ENCODE measurements around the gene WFIKKN1.
A peak's percentile ranks its signal among the peaks of the same experiment; 100 is the strongest.

Gene WFIKKN1

GRCh38 chr16:625117-625976, 5.4 kb upstream of the WFIKKN1 start:
- no peak for DNase-seq (ENCODE audit: low spot score)

DNA sequence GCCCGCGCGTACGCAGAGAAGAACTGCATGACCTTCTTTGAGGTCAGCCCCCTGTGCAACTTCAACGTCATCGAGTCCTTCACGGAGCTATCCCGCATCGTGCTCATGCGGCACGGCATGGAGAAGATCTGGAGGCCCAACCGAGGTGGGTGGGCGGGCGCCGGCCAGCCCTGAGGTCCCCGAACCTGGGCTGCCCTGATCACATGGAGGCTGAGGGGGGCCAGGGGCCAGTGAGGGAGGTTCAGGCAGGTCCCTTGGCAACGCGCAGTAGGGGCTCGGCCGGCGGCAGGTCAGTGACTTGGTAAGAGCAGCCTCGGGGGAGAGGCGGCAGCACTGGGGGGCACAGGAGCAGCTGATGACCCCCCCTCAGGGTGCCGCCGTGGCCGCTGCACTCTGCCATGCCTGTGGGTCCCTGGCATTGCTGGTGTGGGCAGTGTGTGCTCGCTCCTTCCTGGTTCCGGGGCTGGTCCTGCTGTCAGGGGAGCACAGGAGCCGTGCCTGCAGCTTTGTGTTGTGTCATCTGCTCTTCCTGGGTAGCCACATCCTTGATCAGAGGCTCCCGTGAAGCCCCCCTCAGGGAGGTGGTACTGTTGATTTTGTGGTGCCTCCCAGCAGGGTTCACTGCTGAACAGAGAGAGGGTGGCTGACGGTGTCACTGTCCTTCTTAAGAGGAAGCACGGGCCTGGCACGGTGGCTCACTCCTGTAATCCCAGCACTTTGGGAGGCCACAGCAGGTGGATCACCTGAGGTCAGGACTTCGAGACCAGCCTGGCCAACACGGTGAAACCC, 4.6 kb upstream of the WFIKKN1 start:
- no peak for DNase-seq (ENCODE audit: low spot score)

DNA sequence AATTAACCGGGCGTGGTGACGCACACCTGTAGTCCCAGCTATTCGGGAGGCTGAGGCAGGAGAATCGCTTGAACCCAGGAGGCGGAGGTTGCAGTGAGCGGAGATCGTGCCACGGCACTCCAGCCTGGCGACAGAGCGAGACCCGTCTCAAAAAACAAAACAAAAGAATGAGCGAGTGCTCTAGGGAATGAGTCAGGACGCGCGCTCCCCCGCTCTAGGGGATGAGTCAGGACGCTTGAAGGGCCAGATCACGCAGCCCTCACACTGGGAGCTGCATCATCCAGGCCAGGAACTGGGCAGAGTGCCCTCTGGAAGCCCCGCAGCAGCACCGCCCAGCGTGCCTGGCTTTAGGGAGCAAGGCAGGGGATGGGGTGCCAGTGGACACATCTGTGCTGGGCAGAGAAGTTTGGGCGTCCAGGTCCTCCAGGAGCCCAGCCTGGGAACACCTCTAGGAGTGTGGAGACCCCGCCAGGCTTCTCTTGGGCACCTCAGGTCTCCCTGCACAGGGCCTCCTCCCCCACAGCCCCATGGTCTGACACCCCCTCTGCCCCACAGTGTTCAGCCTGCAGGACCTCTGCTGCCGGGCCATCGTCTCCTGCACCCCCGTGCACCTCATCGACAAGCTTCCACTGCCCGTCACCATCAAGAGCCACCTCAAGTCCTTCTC, 3.9 kb upstream of the WFIKKN1 start:
- no peak for DNase-seq (ENCODE audit: low spot score)

DNA sequence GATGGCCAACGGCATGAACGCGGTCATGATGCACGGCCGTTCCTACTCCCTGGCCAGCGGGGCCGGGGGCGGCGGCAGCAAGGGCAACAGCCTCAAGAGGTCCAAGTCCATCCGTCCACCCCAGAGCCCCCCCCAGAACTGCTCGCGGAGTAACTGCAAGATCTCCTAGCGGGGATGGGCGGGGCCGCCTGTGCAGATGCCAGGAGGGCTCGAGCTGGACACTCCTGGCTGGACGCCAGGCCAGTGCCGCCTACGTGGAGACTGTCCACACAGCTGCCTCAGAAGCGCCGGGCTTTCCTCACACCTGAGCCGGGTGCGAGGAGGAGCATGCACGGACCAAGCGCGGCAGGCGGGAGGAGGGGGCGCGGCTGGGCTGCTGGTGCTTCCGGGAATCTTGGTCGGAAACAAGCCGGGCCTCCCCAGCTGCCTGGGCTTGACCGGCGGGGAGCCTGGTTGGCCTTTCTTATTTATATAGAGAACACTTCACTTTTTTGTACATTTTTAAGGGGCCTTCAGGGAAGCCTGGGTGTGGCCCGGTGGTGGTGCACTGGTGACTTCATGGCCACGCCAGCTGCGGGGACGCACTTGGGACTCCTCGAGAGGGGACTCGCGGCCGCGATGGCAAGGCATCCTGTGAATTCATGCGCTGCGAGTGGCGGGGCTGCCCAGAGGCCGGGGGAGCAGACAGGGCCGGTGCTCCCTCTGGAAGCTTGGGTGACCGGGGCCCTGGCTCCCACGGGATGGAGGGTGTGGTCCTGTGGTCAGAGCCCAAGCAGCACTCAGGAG, 3.1 kb upstream of the WFIKKN1 start:
- no peak for DNase-seq (ENCODE audit: low spot score)

DNA sequence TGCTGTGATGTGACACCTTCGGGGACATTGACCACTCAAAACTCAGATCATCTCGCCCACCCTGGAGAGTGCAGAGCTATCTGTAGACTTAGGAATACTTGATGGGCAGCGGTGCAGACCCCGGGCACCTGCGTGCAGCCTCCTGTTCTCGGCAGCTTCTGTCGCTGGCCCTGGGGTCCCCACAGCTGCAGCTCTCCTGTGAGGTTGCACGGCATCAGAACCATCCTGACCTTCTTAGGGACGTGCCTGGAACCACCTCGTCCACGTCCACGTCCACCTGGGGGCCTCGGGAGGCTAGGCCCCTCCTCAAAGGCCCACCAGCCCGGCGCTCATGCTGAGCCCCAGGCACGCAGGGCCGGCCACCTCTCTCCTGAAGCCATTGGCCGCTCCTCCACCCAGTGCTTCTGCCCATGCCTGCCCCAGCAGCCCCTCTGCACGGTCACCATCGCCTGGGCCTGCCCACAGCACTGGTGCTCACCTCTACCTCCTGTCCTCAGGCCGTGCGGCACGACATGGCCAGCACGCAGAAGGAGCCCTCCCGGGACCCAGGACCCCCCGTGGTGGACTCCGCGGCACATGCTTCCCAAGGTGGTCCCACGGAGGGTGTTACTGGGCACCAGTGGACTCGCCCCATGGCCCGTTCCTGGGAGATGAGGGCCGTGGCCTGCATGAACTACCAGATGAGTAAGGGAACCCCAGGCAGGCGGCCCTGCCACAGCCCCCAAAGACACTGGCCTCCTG, 2.3 kb upstream of the WFIKKN1 start:
- DNase-seq (ENCODE audit: low spot score), result no peak

DNA sequence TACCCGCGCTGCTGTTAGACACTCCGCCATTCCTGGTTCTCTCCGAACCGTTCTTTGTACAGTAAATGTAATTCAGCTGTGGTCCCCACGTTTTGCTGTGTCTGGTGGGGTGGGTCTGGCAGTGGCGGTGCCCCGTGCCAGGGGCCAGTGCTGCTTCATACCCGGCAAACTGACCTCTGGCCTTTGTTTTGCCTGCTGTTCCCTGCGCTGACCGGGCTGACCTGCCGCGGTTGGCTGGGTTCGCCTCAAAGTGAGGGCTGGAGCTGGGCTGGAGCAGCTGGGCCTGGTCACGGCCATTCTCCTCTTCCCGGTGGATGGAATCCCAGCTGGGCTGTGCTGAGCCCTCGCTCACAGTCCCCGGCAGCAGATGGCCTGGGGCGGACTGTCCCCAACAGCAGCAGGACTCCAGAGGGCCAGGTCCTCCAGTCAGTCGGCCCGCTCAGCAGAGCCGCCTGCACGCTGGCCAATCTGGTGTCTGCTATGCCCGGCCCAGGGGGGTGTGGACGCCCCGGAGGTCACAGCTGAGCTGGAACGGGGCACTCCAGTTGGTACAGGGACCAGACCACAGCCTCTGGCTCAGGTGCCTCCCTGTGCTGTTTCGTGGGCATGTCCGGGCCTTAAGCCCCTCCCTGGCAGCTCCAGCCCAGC, 1.5 kb upstream of the WFIKKN1 start:
- DNase-seq (ENCODE audit: low spot score), result no peak

DNA sequence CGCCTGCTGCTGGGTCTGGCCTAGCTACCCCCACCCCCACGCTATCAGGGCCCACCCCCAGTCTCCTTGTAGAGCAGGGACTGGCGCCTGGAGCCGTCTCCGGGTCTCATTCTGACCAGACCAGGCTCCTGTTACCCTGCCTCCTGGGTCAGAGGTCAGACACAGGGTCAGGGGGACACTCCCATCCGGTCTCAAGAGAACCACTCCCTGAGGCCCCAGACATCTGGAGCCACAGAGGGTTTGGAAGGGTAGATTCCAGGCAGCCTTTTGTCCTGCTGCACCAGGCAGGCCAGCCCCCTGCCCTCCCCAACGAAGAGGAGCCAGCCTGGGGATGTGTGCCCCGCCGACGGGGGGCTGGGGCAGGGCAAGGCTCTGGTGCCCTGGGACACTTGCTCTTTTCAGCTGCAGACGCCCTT, 944 bp upstream of the WFIKKN1 start:
- no peak for DNase-seq (ENCODE audit: low spot score)

- no peak for DNase-seq (ENCODE audit: low spot score)
Measured at GRCh38 chr16:630249-630814, 453 bp upstream of the WFIKKN1 start.

- no peak for DNase-seq (ENCODE audit: low spot score)
Measured at GRCh38 chr16:631808-632358, 1.1 kb downstream of the WFIKKN1 start.

DNA sequence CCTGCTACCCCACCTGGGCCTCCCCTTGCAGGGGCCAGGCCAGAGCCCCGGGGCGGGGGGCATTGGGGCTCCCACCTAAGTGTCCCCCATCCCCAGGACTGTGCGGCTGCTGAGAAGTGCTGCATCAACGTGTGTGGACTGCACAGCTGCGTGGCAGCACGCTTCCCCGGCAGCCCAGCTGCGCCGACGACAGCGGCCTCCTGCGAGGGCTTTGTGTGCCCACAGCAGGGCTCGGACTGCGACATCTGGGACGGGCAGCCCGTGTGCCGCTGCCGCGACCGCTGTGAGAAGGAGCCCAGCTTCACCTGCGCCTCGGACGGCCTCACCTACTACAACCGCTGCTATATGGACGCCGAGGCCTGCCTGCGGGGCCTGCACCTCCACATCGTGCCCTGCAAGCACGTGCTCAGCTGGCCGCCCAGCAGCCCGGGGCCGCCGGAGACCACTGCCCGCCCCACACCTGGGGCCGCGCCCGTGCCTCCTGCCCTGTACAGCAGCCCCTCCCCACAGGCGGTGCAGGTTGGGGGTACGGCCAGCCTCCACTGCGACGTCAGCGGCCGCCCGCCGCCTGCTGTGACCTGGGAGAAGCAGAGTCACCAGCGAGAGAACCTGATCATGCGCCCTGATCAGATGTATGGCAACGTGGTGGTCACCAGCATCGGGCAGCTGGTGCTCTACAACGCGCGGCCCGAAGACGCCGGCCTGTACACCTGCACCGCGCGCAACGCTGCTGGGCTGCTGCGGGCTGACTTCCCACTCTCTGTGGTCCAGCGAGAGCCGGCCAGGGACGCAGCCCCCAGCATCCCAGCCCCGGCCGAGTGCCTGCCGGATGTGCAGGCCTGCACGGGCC, 1.9 kb downstream of the WFIKKN1 start:
- no peak for DNase-seq (ENCODE audit: low spot score)

DNA sequence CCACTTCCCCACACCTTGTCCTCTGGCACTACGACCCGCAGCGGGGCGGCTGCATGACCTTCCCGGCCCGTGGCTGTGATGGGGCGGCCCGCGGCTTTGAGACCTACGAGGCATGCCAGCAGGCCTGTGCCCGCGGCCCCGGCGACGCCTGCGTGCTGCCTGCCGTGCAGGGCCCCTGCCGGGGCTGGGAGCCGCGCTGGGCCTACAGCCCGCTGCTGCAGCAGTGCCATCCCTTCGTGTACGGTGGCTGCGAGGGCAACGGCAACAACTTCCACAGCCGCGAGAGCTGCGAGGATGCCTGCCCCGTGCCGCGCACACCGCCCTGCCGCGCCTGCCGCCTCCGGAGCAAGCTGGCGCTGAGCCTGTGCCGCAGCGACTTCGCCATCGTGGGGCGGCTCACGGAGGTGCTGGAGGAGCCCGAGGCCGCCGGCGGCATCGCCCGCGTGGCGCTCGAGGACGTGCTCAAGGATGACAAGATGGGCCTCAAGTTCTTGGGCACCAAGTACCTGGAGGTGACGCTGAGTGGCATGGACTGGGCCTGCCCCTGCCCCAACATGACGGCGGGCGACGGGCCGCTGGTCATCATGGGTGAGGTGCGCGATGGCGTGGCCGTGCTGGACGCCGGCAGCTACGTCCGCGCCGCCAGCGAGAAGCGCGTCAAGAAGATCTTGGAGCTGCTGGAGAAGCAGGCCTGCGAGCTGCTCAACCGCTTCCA, 2.7 kb downstream of the WFIKKN1 start:
- no peak for DNase-seq (ENCODE audit: low spot score)

DNA sequence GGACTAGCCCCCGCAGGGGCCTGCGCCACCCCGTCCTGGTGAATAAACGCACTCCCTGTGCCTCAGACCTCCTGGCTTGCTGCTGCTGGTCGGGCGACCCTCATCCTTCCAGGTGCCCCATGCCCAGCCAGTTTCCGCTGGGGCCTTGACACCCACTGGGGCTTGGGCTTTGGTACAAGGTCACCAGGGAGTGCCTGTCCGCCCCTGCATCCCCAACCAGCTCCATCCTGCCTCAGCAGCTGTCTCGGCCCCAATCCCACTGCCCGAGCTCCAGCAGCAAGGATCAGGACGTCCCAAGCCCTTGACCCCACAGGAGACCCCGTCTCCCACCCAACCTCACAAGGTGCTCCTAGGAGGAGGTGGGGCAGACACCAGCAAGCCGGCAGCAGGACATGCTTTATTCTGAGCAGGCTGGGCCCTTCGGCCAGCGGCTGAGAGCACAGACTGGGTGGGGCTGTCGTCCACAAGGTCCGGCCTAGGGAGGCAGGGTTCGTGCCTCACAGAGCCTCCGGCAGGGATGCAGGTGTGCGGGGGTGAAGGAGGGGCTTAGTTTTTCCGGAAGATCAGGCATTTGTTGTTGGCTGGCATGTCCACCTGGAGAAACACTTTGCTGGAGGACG, 3.4 kb downstream of the WFIKKN1 start:
- DNase-seq (ENCODE audit: low spot score), result no peak

- DNase-seq (ENCODE audit: low spot score), result no peak
Measured at GRCh38 chr16:634996-635395, 4.2 kb downstream of the WFIKKN1 start.

DNA sequence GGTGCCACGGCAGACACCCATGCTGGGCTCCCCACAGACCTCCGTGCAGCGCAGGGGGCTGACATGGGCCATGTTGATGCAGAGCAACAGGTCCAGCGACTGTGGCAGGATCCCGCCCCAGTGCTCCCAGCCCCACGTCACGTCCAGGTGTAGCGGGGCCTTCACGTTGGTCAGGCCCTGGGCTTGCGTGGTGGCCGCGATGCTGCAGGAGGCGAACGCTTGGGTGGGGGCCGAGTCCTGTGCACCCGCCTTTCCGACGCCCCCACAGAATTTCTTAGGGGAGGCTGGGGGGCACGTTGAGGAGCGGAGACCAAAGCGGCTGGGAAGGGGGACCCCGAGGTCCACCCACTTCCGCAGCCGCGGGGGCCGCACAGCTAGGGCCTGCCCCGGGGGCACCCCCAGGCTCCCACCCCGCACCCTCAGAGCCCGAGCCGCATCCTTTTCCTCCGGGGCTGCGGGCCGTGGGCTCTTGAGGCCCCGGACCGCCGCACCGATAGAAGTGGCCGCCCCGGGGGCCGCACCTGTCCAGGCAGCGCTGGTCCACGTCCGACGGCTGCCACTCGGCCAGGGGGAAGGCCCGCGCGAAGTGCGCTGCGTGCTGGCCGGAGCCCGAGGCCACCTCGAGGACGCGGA, 4.9 kb downstream of the WFIKKN1 start:
- no peak for DNase-seq (ENCODE audit: low spot score)

DNA sequence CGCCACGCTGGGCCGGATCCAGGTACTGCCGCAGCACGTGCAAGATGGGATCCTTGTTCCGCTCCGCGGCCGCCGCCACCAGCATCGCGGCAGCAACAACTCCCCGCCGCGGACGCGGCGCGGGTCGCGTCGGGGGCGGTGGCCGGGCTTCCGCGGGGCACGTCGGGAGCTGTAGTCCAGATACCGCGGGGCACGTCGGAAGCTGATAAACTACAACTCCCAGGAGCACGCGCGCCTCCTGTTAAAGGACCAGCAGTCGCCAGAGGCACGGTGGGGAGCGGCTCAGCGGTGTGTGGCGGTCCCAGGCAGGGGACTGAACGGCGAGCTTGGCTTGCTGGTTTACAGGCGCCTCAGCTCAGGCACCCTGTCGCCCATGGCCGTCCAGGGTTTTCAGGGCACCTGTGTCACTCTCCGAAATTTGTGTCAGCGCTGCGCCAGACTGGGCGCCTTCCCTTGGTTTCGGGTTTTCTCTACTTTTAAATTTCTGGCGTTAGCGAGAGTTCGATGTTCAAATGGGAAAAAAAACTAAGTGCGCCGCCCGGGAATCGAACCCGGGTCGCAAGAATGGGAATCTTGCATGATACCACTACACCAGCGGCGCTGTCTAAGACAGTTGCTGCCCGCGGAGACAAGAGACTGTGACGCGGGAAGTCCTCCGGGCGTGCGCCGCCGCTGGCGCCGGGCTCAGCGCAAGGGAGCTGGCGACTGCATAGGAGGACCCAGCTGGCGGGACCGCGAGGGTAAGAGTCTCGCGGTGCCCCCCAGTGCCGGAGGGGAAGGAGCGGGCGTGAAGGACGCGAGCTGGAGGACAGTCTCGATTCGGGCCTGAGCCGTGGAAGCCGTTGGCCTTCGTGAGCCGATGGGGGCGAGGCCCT, 5.7 kb downstream of the WFIKKN1 start, which contains the start of gene METTL26:
TSS of gene METTL26 (minus strand) at position 100 of the 875 bp plus-strand sequence. CDS start at position 85, 15 bp downstream.
- peak; percentile 95 for DNase-seq (ENCODE audit: low spot score)
